CD4-positive, alpha-beta T cell (primary cell): Measurements from ENCODE around the gene RAD17. TPM values are rescaled to one million over a fixed set of nuclear protein-coding genes. Genes with fewer than 3 reads are reported as not detected.
"Not testable (repeated sequence)": the region's sequence is repeated elsewhere in the genome, so short reads cannot be mapped to it uniquely, and the experiment has no call there.

Experiments
- ATAC-seq: fragments of 200-7000 bp; cut with Tn5 transposase; one replicate; pipeline ENCODE4 v1.10.0; 2022; ENCODE audit warnings: mild to moderate bottlenecking; ENCODE audit not compliant: poor library complexity
- CTCF ChIA-PET: fragments of 350-600 bp; sonication (Branson Sonifier 250); formaldehyde crosslinking; loops from one replicate; lab custom pipeline; 2021; ENCODE audit warnings: antibody characterized with exemption, inconsistent platforms; lab: Charles Lee
- POLR2A ChIA-PET: fragments of 350-600 bp; sonication (Branson Sonifier 250); formaldehyde crosslinking; loops from one replicate; lab custom pipeline; 2021; ENCODE audit warnings: antibody characterized with exemption, inconsistent platforms; lab: Charles Lee
- DNase-seq, 14 experiments: peaks; one replicate each; pipeline ENCODE4 v3.0.0-alpha.2; 2013 to 2020; ENCODE audit warnings: mixed read lengths in 2 of 14
- H3K27ac ChIP-seq, 2 donors: one replicate each; pipeline versions ENCODE4 v1.5.1 to v1.7.0; 2013; ENCODE audit warnings: low read length in 2 of 2, low read depth in 1 of 2, mild to moderate bottlenecking in 1 of 2
- H3K27me3 ChIP-seq, 2 experiments: 1 replicate in 1 of 2; 2 replicates in 1 of 2; pipeline versions ENCODE4 v1.6.1 to v1.7.0; 2013; ENCODE audit warnings: low read length in 2 of 2, control low read depth in 1 of 2, mild to moderate bottlenecking in 1 of 2, moderate library complexity in 1 of 2; ENCODE audit not compliant: insufficient read depth in 2 of 2, control insufficient read depth in 1 of 2
- H3K36me3 ChIP-seq: one replicate; pipeline ENCODE4 v1.6.1; 2013; ENCODE audit warnings: low read length, control low read depth; ENCODE audit not compliant: insufficient read depth
- H3K4me1 ChIP-seq: one replicate; pipeline ENCODE4 v1.6.1; 2013; ENCODE audit warnings: low read length, control low read depth; ENCODE audit not compliant: insufficient read depth
- H3K4me3 ChIP-seq: one replicate; pipeline ENCODE4 v1.5.1; 2013; ENCODE audit warnings: mild to moderate bottlenecking, low read length, moderate library complexity
- H3K9me3 ChIP-seq, 2 experiments: 1 replicate in 1 of 2; 2 replicates in 1 of 2; pipeline versions ENCODE4 v1.6.1 to v1.7.0; 2013; ENCODE audit warnings: low read length in 2 of 2, mild to moderate bottlenecking in 2 of 2, control low read depth in 1 of 2, moderate library complexity in 1 of 2; ENCODE audit not compliant: control insufficient read depth in 1 of 2, insufficient read depth in 1 of 2
- H3K27ac Mint-ChIP-seq: one replicate; pipeline ENCODE4 v1.8.0; 2020; ENCODE audit warnings: mixed read lengths
- H3K27me3 Mint-ChIP-seq: one replicate; pipeline ENCODE4 v1.8.0; 2021; ENCODE audit warnings: mixed read lengths
- H3K36me3 Mint-ChIP-seq: one replicate; pipeline ENCODE4 v1.8.0; 2021; ENCODE audit warnings: low read depth, mixed read lengths
- H3K4me1 Mint-ChIP-seq: one replicate; pipeline ENCODE4 v1.8.0; 2021; ENCODE audit warnings: low read depth, mixed read lengths
- H3K4me3 Mint-ChIP-seq: one replicate; pipeline ENCODE4 v1.8.0; 2020; ENCODE audit warnings: mild to moderate bottlenecking, mixed read lengths
- H3K9me3 Mint-ChIP-seq: one replicate; pipeline ENCODE4 v1.8.0; 2020; ENCODE audit warnings: mixed read lengths
- CTCF ChIP-seq: fragments of 200-600 bp; IDR thresholded peaks from one replicate; pipeline ENCODE4 v1.8.0; 2022; ENCODE audit warnings: antibody characterized with exemption, mild to moderate bottlenecking
- intact Hi-C, 2 experiments: fragments of 100-400 bp; cut with DNase I in 1 of 2; cut with micrococcal nuclease in 1 of 2; formaldehyde crosslinking; loops; one replicate each; pipeline versions ENCODE4 v1.15.1 to v1.9.0; 2023 to 2025; cut with DNase I, micrococcal nuclease
- total RNA-seq, 174 experiments: library from RNA in 2 of 174; stranded (reverse) in 2 of 174; gene quantifications; one replicate each; pipeline ENCODE4 v1.2.3 and lab custom pipeline; 2021 to 2026

Gene RAD17
- total RNA-seq, 2 experiments from 2014 or later: 15.7 to 19.1 TPM

DNA sequence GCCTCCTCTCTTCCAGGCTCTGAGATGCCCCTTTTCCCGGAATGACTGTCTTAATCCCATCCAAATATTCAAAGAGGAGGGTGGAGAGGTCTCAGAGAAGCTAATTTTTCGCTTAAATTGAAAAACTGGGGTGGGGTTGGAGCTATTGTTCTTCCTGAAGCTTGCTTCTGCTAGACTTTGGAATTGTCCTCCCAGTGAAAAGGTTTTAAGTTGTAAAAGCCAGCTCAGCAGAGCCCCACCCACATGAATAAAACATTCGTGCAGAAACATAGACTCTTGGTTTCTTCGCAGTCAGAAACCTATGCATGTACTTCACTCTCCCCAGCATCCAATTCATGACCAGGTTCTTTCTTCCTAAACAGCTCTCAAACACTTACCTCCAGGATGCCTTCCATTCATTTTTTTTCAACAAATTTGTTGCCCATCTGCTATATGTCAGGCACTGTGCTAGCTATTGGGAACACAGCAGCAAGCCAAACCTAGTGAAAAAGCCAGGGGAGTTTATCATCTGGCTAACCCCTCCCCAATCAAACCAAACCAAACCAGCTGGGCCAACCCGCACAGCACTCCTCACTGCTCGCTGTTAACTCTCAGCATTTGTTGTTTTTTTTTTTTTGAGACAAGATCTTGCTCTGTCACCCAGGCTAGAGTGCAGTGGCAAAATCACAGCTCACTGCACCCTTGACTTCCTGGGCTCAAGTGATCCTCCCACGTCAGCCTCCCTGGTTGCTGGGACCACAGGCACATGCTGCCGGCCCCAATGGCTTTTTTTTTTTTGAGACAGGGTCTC is 85.0 kb downstream of the RAD17 start:
- no peak overlapping the region for H3K4me3 Mint-ChIP-seq
- POLR2A ChIA-PET: interaction anchor here (0.7 kb wide), 1 partner anchor 144 kb away, joined by 3 read pairs; no protein-coding TSS in a partner anchor
- Histone ChIP-seq H3K4me1 (no peaks in the 10 kb centered on the region), H3K4me3 (no peak overlapping the region), H3K9me3 (no peaks in the 10 kb centered on the region), H3K36me3 (no peaks in the 10 kb centered on the region), H3K27ac (no peak overlapping the region), H3K27me3 (no peaks in the 10 kb centered on the region)
- ATAC-seq (no peak), DNase-seq (no peak)
- no peaks in the 10 kb centered on the region for H3K4me1 Mint-ChIP-seq
- peaks cover 4% of the 10 kb centered on the region for H3K27me3 Mint-ChIP-seq
- TF ChIP-seq CTCF: no peak
- intact Hi-C loops: no loop called here
- peaks cover 2% of the 10 kb centered on the region for H3K9me3 Mint-ChIP-seq
- H3K27ac Mint-ChIP-seq: no peak overlapping the region
- H3K36me3 Mint-ChIP-seq: no peaks in the 10 kb centered on the region
- CTCF ChIA-PET: no interaction called here

DNA sequence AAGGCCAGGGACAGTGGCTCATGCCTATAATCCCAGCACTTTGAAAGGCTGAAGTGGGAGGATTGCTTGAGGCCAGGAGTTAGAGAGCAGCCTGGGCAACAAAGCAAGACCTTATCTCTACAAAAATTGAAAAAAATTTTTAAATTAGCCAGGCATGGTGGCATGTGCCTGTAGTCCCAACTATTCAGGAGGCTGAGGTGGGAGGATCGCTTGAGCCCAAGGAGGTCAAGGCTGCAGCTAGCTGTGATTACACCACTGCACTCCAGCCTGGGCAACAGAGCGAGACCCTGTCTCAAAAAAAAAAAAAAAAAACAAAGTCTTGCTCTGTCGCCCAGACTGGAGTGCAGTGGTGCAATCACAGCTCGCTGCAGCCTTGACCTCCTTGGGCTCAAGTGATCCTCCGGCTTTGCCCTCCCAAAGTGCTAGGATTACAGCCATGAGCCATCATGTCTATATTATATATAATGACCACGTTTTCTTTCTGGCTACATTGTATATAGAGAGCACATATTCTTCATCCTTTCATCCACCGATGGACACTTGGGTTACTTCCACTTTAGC is 85.9 kb downstream of the RAD17 start:
- H3K4me3 ChIP-seq, H3K9me3 ChIP-seq, H3K9me3 Mint-ChIP-seq, H3K27ac ChIP-seq, H3K4me3 Mint-ChIP-seq, H3K4me1 ChIP-seq, ATAC-seq, H3K27ac Mint-ChIP-seq, CTCF ChIA-PET, H3K36me3 ChIP-seq, POLR2A ChIA-PET, DNase-seq, H3K4me1 Mint-ChIP-seq, H3K36me3 Mint-ChIP-seq, intact Hi-C loops, H3K27me3 ChIP-seq, H3K27me3 Mint-ChIP-seq: not testable (repeated sequence)

DNA sequence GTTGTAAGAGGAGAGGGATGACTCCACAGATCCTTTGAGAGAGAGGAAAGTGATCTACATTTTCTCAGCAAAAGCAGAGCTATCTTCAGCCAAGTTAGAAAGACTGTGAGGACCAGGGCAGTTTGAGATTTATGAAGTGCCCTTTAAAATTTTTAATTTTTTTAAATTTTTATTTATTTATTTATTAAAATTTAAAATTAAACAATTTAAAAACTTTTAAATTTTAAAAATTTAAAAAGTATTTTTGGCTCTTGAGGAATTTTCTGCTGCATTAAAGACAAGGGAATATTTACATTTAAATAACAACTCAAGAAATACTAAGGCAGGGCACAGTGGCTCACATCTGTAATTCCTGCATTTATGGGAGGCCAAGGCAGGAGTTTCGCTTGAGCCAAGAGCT is 92.6 kb downstream of the RAD17 start:
- ATAC-seq (no peak), DNase-seq (no peak)
- Histone ChIP-seq H3K27me3 (no peaks in the 10 kb centered on the region), H3K9me3 (no peaks in the 10 kb centered on the region), H3K4me3 (no peak overlapping the region), H3K4me1 (no peaks in the 10 kb centered on the region), H3K27ac (no peak overlapping the region), H3K36me3 (no peaks in the 10 kb centered on the region)
- peaks cover 4% of the 10 kb centered on the region for H3K27me3 Mint-ChIP-seq
- CTCF ChIA-PET: no interaction called here
- POLR2A ChIA-PET: no interaction called here
- intact Hi-C loops: no loop called here
- H3K36me3 Mint-ChIP-seq: no peaks in the 10 kb centered on the region
- no peak overlapping the region for H3K27ac Mint-ChIP-seq
- no peaks in the 10 kb centered on the region for H3K4me1 Mint-ChIP-seq
- peaks cover 2% of the 10 kb centered on the region for H3K9me3 Mint-ChIP-seq
- no peak overlapping the region for H3K4me3 Mint-ChIP-seq
- TF ChIP-seq CTCF: no peak

Other genes with a start within 250 kb of the RAD17 start
- gene CCNB1, start 202.7 kb upstream of the RAD17 start, total RNA-seq: 1 to 10 TPM; 1.4 to 1.5 TPM
- 1 to 10 TPM; 4.0 to 5.6 TPM for gene CENPH, start 180.2 kb upstream of the RAD17 start, total RNA-seq
- gene CDK7, start 134.9 kb upstream of the RAD17 start, total RNA-seq: 10 to 100 TPM; 30.1 to 33.0 TPM
- gene CCDC125, start 37.0 kb upstream of the RAD17 start, total RNA-seq: 1 to 10 TPM; 5.6 to 6.4 TPM
- 10 to 100 TPM in 1 of 2 experiments, 1 to 10 TPM in 1; 8.2 to 10.6 TPM for gene AK6, start 298 bp upstream of the RAD17 start, total RNA-seq
- 10 to 100 TPM; 53.8 to 54.2 TPM for gene TAF9, start 298 bp upstream of the RAD17 start, total RNA-seq
- under 1 TPM; 0.14 to 0.19 TPM for gene MARVELD2, start 45.3 kb downstream of the RAD17 start, total RNA-seq
- 1 to 10 TPM; 5.5 to 6.8 TPM for gene OCLN, start 123.0 kb downstream of the RAD17 start, total RNA-seq
- 10 to 100 TPM; 10.7 to 12.7 TPM for gene GTF2H2C, start 190.4 kb downstream of the RAD17 start, total RNA-seq